Muscle layer of duodenum (tissue), 2 donors: ENCODE measurements around the gene ATG4C.
"Not testable (repeated sequence)": the region's sequence is repeated elsewhere in the genome, so short reads cannot be mapped to it uniquely, and the experiment has no call there.

Experiments used
- H3K27ac ChIP-seq: one replicate; pipeline ENCODE4 v1.7.0; 2013; ENCODE audit warnings: mild to moderate bottlenecking, low read length
- H3K27me3 ChIP-seq: one replicate; pipeline ENCODE4 v1.7.0; 2013; ENCODE audit warnings: low read depth, mild to moderate bottlenecking, control low read depth, low read length
- H3K36me3 ChIP-seq, 2 donors: one replicate each; pipeline ENCODE4 v1.7.0; 2013; ENCODE audit warnings: low read length in 2 of 2, control low read depth in 1 of 2, mild to moderate bottlenecking in 1 of 2; ENCODE audit not compliant: insufficient read depth in 2 of 2, control insufficient read depth in 1 of 2
- H3K4me1 ChIP-seq, 2 donors: one replicate each; pipeline ENCODE4 v1.7.0; 2013; ENCODE audit warnings: low read length in 2 of 2, mild to moderate bottlenecking in 2 of 2, control low read depth in 1 of 2, moderate library complexity in 1 of 2; ENCODE audit not compliant: insufficient read depth in 2 of 2, control insufficient read depth in 1 of 2
- H3K4me3 ChIP-seq, 2 donors: one replicate each; pipeline ENCODE4 v1.7.0; 2013; ENCODE audit warnings: low read length in 2 of 2, low read depth in 1 of 2, mild to moderate bottlenecking in 1 of 2
- H3K9me3 ChIP-seq, 2 donors: one replicate each; pipeline ENCODE4 v1.7.0; 2013; ENCODE audit warnings: low read length in 2 of 2, control low read depth in 1 of 2, mild to moderate bottlenecking in 1 of 2; ENCODE audit not compliant: control insufficient read depth in 1 of 2
- donor health status: healthy.

Gene ATG4C, protein sequence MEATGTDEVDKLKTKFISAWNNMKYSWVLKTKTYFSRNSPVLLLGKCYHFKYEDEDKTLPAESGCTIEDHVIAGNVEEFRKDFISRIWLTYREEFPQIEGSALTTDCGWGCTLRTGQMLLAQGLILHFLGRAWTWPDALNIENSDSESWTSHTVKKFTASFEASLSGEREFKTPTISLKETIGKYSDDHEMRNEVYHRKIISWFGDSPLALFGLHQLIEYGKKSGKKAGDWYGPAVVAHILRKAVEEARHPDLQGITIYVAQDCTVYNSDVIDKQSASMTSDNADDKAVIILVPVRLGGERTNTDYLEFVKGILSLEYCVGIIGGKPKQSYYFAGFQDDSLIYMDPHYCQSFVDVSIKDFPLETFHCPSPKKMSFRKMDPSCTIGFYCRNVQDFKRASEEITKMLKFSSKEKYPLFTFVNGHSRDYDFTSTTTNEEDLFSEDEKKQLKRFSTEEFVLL

DNA sequence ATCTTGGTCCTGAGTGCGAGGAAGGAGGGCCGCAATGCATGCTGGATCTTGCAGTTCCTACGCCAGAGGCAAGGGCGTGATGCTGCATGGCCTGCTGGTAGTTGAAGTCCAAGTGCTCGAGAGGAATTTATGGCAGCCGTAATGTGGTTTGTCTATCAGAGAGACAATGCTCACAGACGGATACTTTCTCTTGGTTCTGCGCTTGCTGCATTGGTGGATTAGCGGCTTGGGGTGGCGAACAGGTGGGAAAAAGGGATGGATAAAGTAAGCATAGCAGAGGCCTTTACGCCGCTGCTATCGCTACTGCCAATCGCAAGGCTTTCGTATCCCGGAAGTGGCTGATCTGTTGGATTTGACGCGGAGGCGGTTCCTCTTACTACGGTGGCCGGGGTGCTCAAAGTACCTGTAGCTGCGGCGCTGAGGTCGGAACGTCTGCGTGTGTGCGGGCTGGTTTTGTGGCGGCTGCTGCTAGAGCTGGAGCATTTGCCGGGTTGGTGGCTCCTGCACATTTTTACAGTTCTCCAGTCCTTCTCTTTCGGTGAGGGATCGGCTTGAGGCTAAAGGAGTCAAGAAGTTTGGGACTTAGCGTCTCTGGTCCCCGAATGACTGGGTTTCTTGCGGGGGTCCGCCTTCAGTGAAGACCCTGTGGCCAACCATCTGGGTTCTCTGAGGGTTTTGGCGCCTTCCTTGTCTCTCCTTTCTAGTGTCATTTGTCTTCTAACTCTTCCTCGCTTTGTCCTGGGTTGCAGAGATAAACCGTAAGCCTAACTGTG lies at the start of gene ATG4C:
ATG4C (plus strand) TSS at position 397 of the 773 bp plus-strand sequence. CDS start 19,655 bp downstream, outside the sequence.
- H3K36me3 ChIP-seq = no peaks in the 10 kb centered on the region
- peak within 1 kb of the TSS; percentile 98 for H3K27ac ChIP-seq
- no peaks in the 10 kb centered on the region for H3K27me3 ChIP-seq
- peak within 1 kb of the TSS; percentile 95 to 100 for H3K4me3 ChIP-seq
- peaks cover 10% of the 10 kb centered on the region in 2 donors for H3K4me1 ChIP-seq
- H3K9me3 ChIP-seq = no peaks in the 10 kb centered on the region

- no peaks in the 10 kb centered on the region for H3K9me3 ChIP-seq
- H3K36me3 ChIP-seq = no peaks in the 10 kb centered on the region
- peaks cover 0 to 2% of the 10 kb centered on the region in 2 donors for H3K4me1 ChIP-seq
- no peak overlapping the region for H3K4me3 ChIP-seq
- H3K27me3 ChIP-seq = no peaks in the 10 kb centered on the region
- no peak overlapping the region for H3K27ac ChIP-seq
Measured at GRCh38 chr1:62735491-62736171, 48.3 kb upstream of the ATG4C start.

- H3K27ac ChIP-seq, H3K36me3 ChIP-seq, H3K27me3 ChIP-seq, H3K4me1 ChIP-seq, H3K4me3 ChIP-seq, H3K9me3 ChIP-seq: not testable (repeated sequence)
Measured at GRCh38 chr1:62740701-62741100, 43.2 kb upstream of the ATG4C start.

DNA sequence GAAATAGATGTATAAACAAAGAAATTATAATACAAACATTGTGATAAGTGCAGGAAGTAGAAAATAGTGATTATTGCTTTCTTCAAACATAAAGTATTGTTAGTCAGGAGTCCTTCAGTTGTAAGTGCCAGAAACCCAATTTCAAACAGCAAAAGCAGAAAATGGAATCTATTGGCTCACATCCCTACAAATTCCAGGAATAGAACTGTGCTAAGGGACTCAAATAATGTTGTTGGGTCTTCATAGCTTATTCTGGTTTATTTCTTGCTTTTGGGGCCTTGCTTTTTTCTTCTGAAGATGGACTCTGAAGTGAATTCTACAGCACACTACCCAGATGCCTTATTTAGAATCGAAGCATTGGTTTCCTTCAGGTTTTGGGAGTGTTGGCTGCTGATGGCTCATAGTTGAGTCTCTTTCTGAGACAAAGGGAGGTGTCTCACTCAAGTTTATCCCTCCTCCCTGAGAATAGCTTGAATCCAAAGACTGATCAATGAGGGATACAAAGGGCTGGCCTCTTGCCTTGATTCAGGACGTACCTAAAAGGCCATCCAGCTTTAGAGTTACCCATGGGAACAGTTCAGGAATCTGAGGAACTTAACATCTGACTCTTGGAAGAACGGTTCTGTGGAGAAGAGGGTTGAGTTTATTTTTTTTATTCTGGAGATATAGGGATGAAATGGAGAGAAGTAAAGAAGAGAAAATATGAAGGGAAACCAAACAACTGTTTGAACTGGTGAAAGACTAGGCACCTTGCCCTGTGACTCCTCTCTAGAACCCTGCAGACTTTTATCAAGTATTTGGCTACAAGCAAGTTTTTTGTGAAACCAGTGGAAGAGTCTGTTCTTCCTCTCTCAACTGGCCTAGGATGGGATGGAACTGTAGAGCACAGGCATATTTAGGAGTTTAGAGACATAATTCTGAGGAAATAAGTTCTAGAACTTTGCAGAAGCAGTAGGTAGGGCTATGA lies 39.0 kb upstream of the ATG4C start:
- Histone ChIP-seq H3K27me3 (no peaks in the 10 kb centered on the region), H3K9me3 (peaks cover 0 to 2% of the 10 kb centered on the region in 2 donors), H3K36me3 (no peaks in the 10 kb centered on the region), H3K4me3 (no peak overlapping the region), H3K4me1 (peaks cover 0 to 4% of the 10 kb centered on the region in 2 donors), H3K27ac (no peak overlapping the region)

DNA sequence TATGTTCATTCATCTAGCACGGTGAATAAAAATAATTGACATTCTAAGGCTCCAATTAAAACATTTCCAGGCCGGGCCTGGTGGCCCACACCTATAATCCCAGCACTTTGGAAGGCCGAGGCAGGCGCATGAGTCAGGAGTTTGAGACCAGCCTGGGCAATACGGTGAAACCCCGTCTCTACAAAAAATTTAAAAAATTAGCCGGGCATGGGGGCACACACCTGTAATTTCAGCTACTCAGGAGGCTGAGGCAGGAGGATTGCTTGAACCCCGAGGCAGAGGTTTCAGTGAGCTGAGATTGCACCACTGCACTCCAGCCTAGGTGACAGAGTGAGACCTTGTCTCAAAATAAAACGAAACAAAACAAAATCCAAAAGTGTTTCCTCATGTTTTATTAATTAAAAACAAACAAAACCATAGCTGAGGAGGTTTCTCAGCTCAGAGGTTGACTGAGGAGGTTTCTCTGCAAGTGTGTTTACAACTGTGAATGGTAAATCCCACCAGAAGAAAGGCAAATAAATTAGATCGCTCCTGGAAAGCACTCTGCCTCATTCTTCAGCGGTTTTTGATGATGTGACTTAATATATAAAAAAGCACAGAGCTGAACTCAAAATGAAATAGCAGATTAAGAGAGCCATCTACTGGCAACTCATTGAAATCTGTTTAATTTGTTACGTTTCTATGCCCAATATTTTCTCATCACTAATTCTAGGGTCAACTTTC lies 37.7 kb upstream of the ATG4C start:
- Histone ChIP-seq H3K4me3 (no peak overlapping the region), H3K9me3 (peaks cover 0 to 2% of the 10 kb centered on the region in 2 donors), H3K36me3 (no peaks in the 10 kb centered on the region), H3K27ac (no peak overlapping the region), H3K4me1 (peaks cover 0 to 4% of the 10 kb centered on the region in 2 donors), H3K27me3 (no peaks in the 10 kb centered on the region)

- Histone ChIP-seq H3K4me1 (peaks cover 0 to 4% of the 10 kb centered on the region in 2 donors), H3K27me3 (no peaks in the 10 kb centered on the region), H3K36me3 (no peaks in the 10 kb centered on the region), H3K9me3 (peaks cover 0 to 2% of the 10 kb centered on the region in 2 donors), H3K4me3 (no peak overlapping the region), H3K27ac (no peak overlapping the region)
Measured at GRCh38 chr1:62746809-62747138, 37.2 kb upstream of the ATG4C start.

DNA sequence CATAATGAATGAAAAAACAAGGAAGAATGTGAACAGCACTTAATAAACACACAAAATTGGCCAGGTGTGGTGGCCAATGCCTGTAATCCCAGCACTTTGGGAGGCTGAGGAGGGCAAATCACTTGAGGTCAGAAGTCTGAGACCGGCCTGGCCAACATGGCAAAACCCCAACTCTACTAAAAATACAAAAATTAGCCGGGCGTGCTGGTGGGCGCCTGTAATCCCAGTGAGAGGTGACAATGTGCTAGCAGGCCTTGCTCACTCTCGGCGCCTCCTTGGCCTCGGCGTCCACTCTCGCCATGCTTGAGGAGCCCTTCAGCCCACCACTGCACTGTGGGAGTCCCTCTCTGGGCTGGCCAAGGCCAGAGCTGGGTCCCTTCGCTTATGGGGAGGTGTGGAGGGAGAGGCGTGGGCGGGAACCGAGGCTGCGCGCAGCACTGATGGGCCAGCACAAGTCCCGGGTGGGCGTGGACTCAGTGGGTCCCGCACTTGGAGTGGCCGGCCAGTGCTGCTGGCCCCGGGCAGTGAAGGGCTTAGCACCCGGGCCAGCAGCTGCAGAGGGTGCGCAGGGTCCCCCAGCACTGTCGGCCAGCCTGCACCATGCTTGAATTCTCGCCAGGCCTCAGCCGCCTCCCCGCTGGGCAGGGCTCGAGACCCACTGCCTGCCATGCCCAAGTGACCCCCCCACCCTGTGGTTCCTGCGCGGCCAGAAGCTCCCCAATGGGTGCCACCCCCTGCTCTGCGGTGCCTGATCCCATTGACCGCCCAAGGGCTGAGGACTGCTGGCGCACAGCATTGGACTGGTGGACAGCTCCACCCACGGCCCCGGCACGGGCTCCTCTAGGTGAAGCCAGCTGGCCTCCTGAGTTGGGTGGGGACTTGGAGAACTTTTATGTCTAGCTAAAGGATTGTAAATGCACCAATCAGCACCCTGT lies 30.6 kb upstream of the ATG4C start:
- Histone ChIP-seq H3K36me3 (no peaks in the 10 kb centered on the region), H3K27me3 (no peaks in the 10 kb centered on the region), H3K9me3 (peaks cover 0 to 2% of the 10 kb centered on the region in 2 donors), H3K4me3 (no peak overlapping the region), H3K4me1 (no peaks in the 10 kb centered on the region), H3K27ac (no peak overlapping the region)

GRCh38 chr1:62754938-62755337 lies 29.0 kb upstream of the ATG4C start:
- not testable (repeated sequence) for H3K36me3 ChIP-seq, H3K4me1 ChIP-seq, H3K27ac ChIP-seq, H3K4me3 ChIP-seq, H3K9me3 ChIP-seq, H3K27me3 ChIP-seq

DNA sequence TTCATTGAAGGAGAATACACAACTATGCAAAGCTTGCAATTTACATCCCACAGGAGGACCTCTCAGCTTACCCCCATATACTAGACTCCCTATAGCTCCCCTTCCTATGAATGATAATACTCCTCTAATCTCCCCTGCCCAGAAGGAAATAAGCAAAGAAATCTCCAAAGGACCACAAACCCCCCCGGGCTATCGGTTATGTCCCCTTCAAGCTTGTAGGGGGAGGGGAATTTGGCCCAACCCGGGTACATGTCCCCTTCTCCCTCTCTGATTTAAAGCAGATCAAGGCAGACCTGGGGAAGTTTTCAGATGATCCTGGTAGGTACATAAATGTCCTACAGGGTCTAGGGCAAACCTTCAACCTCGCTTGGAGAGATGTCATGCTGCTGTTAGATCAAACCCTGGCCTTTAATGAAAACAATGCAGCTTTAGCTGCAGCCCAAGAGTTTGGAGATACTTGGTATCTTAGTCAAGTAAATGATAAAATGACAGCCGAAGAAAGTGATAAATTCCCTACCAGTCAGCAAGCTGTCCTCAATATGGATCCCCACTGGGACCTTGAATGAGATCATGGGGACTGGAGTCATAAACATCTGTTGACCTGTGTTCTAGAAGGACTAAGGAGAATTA lies 27.6 kb upstream of the ATG4C start:
- not testable (repeated sequence) for H3K4me3 ChIP-seq, H3K27me3 ChIP-seq, H3K4me1 ChIP-seq

More for the DNA sequence above, 27.6 kb upstream of the ATG4C start:
- H3K27ac ChIP-seq, H3K36me3 ChIP-seq, H3K9me3 ChIP-seq: not testable (repeated sequence)
